ENCODE results near the gene SEMA4D.

DNA sequence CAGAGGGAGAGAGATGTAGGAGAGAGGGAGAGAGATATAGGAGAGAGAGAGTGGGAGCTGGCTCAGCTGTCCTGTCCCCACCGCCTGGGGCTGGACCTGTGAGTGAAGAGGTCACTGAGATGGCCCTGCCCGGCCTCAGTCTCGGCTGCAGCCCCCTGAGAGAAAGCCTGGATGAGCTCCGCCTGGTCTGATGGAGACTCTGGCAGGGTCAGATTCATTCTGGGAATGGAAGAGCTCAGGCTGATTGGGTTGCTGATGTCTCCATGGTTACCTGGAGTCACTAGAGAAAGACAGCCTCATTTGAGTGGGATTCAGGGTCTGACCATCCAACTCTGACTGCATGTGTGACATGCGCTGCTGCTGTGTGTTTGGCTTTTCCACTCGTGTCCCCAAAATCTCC lies 27.1 kb upstream of the SEMA4D start:
- TF ChIP-seq EZH2phosphoT487 (IDR thresholded peaks at IDR 0.05; ENCODE audit: low read depth), result no peak
- TF ChIP-seq, protein P1, sequence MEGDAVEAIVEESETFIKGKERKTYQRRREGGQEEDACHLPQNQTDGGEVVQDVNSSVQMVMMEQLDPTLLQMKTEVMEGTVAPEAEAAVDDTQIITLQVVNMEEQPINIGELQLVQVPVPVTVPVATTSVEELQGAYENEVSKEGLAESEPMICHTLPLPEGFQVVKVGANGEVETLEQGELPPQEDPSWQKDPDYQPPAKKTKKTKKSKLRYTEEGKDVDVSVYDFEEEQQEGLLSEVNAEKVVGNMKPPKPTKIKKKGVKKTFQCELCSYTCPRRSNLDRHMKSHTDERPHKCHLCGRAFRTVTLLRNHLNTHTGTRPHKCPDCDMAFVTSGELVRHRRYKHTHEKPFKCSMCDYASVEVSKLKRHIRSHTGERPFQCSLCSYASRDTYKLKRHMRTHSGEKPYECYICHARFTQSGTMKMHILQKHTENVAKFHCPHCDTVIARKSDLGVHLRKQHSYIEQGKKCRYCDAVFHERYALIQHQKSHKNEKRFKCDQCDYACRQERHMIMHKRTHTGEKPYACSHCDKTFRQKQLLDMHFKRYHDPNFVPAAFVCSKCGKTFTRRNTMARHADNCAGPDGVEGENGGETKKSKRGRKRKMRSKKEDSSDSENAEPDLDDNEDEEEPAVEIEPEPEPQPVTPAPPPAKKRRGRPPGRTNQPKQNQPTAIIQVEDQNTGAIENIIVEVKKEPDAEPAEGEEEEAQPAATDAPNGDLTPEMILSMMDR (IDR thresholded peaks at IDR 0.05; ENCODE audit: low read depth, low read length), result no peak
